Activated CD4-positive, alpha-beta T cell treated with anti-CD3 and anti-CD28 coated beads, Interleukin-2, amount 50 U/mL, for 1 hour (primary cell): Measurements from ENCODE around the gene BSN.

ENCODE experiments used
- DNase-seq: peaks from one replicate; pipeline ENCODE4 v3.0.0-alpha.2; 2020

The BSN gene

DNA sequence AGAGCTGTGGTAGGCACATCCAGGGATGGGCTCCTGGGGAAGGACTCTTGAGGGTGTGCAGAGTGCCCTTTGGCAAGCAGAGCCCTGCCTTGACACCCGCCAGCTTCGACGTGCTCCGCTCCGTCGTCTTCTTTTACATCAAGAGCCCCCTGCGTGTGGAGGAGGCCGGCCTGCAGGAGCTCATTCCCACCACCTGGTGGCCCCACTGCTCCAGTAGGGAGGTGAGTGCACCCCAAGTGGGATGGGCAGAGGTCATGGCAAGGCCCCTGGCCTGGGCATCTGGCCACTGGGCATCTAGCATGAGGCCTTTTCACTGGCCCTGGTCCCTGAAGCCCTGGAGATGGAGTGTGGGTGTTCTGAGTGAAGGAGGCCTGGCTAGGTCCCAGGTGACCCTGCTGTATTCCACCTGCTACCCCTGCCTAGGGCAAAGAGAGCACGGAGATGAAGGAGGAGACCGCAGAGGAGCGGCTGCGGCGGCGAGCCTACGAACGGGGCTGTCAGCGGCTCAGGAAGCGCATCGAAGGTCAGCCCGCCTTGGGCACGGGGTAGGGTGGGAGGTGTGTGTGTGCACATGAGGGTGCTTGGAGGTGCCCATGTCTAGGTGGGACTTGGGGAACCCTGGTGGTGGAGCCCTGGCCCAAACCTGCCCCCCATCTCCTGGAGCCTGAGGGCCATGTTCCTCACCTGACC lies 147.3 kb downstream of the BSN start:
- no peak for DNase-seq

GRCh38 chr3:49702672-49703071 lies 148.4 kb downstream of the BSN start:
- no peak for DNase-seq

GRCh38 chr3:49703443-49703927 lies 149.2 kb downstream of the BSN start:
- peak; percentile 66 for DNase-seq

GRCh38 chr3:49703956-49704355 lies 149.7 kb downstream of the BSN start:
- DNase-seq = no peak

GRCh38 chr3:49704629-49705028 lies 150.4 kb downstream of the BSN start:
- no peak for DNase-seq

DNA sequence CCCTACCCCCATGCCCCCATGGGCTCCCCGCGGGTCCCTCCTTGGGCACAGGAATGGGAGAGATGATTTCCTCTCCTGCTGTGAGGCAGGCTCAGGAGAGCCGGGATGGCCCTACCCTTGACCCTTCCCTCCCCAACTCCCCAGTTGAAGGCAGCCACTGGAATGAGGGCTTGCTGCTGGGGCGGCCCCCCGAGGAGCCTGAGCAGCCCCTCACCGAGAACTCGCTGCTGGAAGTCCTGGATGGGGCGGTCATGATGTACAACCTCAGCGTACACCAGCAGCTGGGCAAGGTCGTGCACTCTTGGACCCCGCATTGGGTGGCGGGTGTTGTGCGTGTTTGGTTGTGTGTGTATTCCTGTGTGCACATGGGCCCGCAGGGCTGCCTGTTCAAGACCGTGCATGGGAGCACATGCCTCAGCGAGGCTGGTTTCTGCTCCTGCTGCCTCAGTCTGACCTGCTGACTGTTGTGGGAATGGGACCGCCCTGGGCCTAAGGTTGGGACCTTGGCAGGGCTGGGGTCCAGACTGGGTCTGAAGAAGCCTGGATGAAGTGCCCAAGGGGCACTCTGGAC lies 151.2 kb downstream of the BSN start:
- DNase-seq = no peak

DNA sequence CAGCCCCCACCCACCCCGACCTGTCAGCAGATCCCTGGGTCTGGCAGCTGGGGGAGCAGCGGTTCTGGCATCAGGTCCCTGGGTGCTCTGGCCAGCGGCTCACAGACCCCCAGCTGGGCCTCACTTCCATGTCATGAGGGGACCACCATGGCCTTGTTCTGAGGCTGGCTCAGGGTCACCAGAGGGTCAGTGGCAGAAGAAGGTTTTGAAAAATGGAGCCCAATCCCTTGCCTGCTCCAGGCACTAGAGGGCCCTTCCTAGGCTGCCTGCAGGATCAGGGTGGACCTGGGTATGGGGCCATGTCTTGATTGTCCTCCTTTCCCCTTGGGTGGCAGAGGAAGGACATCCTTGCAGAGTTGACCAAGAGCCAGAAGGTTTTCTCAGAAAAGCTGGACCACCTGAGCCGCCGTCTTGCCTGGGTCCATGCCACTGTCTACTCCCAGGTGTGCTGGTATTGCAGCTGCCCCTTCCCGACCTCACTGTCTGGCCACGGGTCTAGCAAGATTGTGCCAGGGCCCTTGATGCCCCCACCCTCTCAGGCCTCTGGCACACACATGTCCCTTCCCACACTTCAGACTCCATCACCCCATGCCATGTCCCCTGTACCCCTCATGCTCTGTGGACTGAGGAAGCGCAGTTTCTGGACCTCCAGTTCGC lies 152.3 kb downstream of the BSN start:
- no peak for DNase-seq

DNA sequence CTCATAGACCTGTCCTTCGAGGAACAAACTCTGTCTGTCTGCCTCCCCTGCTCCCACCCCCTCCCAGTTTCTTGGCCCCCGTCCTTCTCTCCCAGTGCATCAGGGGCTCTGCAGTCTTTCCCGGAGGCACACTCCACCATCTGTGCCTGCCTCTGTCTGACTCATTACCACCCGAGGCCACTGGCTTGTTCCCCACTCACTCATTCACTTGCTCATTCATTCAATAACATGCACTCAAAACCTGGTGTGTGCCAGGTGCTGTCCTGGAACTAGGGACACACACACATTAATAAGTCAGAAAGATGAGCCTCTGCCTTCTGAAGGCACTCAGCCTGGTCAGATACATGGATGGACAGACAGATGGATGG lies 152.8 kb downstream of the BSN start:
- no peak for DNase-seq

DNA sequence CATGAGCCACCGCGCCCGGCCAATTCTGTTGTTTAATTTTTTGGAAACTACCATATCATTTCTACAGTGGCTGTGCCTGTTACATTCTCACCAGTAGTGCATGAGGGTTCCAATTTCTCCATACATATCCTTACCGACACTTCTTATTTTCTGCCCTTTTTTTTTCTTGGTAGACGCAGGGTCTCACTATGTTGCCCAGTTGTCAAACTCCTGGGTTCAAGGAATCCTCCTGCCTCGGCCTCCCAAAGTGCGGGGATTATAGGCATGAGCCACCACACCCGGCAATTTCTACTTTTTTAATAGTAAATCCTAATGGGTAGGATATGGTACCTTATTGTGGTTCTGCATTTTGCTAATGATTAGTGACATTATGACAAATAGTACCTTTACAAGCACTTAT lies 155.6 kb downstream of the BSN start:
- DNase-seq = no peak

DNA sequence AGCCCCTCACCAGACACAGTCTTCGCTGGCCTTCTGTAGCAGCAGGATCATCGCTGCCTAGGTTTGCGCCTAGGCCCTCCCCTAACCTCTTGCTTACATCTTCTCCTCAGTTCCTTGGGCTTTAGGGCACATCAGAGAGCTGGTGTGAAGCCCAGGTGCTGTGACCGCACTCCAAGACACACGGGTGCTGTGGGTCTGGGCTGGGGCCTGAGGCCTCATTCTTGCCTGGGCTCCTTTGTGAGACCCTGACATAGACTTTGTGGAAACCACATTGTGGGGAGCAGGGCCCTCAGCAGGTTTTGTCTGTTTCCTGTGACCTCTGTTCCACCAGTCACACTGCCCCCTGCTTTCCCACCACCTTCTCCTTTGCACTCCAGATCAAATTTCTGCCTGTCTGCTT lies 157.2 kb downstream of the BSN start:
- DNase-seq = no peak

- DNase-seq = no peak
These were observed 157.9 kb downstream of the BSN start for GRCh38 chr3:49712166-49712565.

DNA sequence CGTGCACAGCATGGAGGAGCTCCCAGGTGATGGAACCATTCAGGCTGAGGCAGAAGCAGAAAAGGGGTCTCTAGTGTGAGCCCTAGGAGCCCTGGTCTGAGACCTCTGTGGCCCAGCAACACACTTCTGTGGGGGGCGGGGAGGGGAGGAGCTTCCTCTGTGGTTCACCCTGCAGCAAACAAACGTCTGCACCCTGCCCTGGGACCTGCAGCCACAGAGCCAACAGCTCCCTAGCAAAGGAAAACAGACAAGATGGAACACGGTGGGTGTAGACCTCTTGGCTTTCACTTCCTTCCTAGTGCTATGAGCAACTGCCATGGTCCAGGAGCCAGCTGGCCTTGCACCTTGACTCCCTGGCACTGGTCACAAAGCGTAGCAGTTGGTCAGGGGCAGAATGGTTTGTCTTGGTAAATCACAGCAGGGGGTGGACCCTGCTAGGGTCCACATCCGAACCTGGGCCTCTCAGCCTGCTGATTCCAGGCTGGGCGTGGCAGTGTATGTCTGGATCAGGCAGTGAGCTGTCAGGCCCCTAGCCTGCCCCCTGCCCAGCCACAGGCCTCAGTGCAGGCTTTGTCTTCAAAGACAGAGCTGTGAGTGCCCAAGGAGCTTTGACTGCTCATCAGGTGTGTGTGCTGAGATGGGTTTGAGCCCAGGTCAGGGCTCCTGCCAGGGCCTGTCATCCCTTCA lies 158.5 kb downstream of the BSN start:
- DNase-seq = no peak

- no peak for DNase-seq
These were observed 159.2 kb downstream of the BSN start for GRCh38 chr3:49713336-49714105.

DNA sequence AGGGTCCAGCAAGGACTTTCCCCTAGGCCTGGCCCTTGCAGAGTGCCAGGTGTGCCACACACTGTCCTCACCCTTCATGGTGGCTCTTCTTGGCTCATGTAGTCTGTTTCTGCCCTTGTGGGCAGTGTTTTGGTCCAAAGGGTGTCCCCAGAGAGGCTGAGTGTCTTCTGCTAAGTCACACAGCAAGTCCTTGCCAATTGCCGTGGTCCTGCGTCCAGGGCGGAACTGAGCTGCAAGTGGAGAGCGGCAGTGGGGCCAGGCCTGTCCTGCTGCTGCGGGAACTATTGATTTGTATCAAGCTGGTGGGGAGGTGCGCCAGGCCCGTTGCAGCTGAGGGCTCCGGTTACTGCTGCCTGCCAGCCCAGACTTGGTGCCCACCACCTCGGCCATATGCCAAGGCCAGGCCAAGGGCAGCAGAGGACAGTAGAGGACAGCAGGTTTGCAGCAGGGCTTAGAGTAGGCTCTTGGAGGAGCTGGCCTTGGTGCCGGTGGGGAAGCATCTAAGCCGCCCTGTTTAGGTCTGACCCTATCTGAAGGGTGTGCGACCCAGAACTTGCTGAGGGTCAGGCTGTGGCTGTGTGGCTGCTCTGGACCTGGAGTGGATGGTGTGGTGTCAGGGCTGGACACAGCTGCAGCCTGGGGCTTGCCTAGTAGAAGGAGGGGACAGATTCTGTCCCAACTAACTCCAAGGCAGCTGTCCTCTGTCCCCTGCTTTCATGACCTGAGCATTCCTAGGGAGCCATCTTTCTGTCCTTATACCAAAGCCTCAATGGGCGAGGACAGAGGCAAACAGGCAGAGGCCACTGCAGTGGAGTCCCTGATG lies 160.7 kb downstream of the BSN start:
- no peak for DNase-seq

GRCh38 chr3:49715611-49716121 lies 161.4 kb downstream of the BSN start:
- no peak for DNase-seq

DNA sequence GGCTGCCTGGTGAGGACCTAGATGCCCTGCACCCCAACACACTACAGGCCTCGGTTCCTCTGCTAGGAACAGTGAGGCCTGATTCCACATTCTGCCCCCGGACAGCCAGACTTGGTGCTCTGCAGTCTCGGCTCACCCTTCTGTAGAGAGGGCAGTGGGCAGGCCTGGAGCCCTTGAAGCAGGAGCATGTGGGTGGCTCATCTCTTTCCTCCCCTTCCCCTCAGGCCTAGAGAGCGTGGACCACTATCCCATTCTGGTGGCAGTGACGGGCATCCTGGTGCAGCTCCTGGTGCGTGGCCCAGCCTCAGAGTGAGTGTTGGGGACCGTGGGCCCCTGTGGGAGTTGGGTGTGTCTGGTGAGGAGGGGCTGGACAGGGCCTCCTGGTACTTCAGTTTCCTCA lies 161.9 kb downstream of the BSN start:
- no peak for DNase-seq

DNA sequence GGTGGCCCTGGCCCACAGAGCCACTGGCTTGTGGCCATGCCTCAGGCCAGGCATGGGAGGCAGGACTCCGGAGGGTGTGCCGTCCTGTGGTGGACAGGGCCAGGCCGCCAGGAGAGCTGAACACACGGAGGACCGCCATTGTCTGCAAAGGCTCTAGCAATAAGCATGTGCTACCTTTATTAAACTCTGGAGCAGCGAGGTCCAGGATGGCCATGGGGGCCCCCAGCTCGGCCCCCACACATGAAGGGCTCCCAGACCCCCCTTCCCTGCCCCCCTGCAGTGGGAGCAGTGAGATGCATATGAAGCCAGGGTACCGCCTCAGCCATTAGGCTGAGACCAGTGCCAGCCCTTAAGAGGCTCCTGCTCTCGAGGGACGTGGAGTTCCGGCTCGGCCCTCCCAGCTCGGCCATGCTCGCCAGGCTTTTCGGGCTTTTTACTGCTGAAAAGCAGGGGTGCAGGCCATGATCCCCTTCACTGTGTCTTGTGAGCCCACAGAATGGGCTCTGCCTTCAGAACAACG lies 162.5 kb downstream of the BSN start:
- DNase-seq = no peak

DNA sequence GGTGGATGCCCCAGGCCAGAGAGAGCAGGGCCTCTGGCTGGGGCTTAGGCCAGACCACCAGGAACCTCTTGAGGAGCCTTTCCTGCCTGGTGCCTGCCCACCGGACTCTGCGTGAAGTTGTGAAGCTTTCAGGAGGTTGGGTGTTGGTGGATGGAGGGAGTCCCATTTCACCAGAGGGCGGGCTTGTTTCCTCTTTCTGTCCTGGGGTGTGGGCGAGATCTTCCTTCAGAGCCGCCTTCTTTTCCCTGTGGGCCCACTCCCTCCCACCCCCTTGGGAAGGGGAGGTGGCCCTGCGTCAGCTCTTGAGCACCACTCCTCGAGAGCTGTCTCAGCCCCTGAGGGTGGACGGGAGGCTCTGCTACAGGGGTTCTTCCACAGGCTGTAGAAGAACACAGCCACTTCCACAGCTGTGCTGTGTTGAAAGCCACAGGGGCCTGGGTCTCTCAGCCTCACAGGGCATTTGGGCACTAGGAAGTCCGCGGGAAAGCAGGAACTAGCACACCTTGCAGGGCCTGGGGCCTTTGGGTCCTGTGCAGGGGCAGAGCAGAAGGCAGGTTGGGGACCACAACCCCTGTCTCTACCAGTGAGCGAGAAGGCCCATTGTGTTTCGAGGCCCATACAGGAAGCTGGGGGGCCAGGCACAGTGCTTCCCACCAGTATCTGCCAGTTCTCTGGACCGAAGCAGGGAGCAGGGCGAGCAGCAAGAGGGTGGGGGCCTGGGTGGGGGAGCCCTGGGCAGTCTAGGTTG lies 163.1 kb downstream of the BSN start:
- no peak for DNase-seq

DNA sequence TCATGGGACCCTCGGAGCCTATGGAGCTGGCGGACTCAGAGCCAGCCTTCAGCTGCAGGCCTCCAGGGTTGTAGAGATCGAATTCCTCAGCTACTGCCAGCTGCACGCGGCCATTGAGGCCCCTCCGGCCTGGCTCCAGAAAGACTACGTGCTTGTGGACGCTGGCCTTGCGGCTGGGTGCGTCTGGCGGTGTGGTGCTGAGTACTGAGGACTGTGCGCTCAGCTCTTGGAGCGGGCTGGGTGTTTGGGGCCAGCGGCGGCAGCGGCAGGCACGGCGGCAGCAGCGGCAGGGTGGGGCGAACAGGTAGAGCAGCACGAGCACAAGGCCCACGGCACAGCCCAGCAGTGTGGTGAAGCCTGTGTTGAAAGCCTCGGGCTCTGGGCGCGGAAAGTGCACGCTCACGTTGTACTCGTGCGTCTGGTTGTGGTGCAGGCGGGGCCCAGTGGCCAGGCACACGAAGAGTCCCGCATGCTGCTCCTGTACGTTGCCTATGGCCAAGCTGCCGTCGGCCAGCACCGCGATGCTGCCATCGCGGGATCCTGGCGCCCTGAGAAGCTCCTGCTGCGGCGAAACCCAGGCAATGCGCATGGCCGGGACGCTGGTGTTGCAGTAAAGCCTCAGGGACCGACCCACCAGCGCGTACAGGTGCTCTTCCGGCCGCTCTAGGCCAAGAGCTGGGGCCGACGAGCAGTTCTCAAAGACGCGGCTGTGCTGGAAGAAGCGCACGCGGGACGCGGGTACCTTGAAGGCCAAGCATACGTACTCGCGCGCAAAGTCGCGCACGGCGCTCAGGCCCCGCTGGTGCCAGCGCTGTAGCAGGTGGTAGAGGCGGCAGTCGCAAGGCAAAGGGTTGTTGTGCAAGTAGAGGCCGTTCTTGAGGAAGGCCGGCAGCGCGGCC lies 163.9 kb downstream of the BSN start:
- DNase-seq = no peak

DNA sequence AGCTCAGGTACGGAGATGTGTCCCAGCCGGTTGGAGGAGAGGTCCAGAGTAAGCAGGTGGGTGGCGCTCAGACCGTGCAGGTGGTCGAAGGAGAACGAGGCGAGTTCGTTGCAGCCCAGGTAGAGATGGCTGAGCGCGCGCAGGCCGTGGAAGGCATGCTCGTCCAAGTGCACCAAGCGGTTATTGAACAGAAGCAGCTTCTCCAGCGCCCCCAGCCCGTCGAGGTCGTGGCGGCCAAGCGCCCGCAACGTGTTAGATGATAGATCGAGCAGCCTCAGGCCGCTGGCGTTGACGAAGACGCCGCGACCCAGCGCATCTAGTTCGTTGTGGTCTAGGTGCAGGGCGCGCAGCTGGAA lies 164.6 kb downstream of the BSN start:
- peak; percentile 17 for DNase-seq
